ENCODE measurements around the gene URI1.
"Not testable (repeated sequence)": the region's sequence is repeated elsewhere in the genome, so short reads cannot be mapped to it uniquely, and the experiment has no call there.

Gene URI1

DNA sequence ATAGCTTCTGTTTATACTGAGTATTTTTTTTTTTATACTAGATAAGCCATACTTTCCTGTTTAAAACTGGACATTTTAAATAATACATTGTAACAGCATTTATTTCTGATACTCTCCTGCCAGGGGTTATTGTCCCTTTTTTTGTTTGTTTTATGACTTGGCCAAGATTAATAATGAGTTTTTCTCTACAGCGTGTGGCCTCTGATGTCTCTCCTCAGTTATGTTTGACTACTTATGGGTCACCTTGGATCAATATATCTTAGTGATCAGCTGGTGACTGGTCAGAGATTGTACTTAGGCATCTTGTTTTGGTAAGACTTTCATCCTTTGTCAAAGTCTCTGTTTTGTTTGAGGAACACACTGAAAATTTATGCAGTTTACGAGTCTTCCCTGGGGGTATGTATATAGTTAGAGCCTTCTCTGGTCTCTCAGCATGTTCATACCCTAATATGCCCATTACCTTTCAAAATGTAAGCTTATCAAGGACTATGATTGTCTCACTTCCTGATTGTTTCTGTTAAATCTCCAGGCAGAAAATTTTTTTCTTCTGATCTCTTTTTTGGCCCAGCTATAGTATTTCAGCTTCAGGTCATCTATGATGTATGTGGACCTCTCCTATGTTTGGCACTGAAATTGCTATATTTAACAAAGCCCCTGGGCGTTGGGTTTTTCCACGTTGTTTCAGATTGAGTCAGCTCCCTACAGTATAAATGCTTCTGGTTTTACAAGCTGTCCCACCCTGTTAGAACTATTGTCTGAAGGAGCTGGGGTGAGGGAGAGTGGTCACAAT is 87.9 kb downstream of the URI1 start:
- TF ChIP-seq, protein P1, sequence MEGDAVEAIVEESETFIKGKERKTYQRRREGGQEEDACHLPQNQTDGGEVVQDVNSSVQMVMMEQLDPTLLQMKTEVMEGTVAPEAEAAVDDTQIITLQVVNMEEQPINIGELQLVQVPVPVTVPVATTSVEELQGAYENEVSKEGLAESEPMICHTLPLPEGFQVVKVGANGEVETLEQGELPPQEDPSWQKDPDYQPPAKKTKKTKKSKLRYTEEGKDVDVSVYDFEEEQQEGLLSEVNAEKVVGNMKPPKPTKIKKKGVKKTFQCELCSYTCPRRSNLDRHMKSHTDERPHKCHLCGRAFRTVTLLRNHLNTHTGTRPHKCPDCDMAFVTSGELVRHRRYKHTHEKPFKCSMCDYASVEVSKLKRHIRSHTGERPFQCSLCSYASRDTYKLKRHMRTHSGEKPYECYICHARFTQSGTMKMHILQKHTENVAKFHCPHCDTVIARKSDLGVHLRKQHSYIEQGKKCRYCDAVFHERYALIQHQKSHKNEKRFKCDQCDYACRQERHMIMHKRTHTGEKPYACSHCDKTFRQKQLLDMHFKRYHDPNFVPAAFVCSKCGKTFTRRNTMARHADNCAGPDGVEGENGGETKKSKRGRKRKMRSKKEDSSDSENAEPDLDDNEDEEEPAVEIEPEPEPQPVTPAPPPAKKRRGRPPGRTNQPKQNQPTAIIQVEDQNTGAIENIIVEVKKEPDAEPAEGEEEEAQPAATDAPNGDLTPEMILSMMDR (IDR thresholded peaks at IDR 0.05; ENCODE audit: low read depth, low read length, missing control alignments): no peak

DNA sequence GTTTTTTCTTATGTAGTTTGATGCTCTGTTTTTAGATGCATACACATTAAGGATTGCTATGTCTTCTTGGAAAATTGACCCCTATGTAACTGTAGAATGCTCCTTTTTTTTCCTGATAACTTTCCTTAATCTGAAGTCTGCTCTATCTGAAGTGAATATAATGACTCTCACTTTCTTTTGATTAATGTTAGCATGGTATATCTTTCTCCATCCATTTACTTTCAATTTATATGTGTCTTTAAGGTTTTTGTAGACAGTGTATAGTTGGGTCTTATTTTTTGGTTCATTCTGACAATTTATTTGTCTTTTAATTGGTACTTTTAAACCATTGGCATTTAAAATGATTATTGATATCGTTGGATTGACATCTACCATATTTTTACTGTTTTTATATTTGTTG is 92.3 kb downstream of the URI1 start:
- Histone ChIP-seq H3K4me3 (ENCODE audit: low read depth, low read length) (no peak overlapping the region), H3K27me3 (replicated peaks) (no peaks in the 10 kb centered on the region), H3K36me3 (replicated peaks) (no peaks in the 10 kb centered on the region), H3K27ac (no peak overlapping the region)
- in situ Hi-C loops (cut with HindIII; ENCODE audit: low pct_ligation_motif_present, low sequenced_read_pairs): no loop called here
- no peak for DNase-seq
- TF ChIP-seq, protein P1 (IDR thresholded peaks at IDR 0.05; ENCODE audit: low read depth, low read length, missing control alignments): no peak

More for the DNA sequence above, 87.9 kb downstream of the URI1 start:
- no peaks in the 10 kb centered on the region for H3K36me3 ChIP-seq (replicated peaks)
- peak; percentile 73 for DNase-seq
- H3K27ac ChIP-seq: peak overlapping the region; percentile 76
- no peak overlapping the region for H3K4me3 ChIP-seq (ENCODE audit: low read depth, low read length)
- in situ Hi-C loops (cut with HindIII; ENCODE audit: low pct_ligation_motif_present, low sequenced_read_pairs): no loop called here
- no peaks in the 10 kb centered on the region for H3K27me3 ChIP-seq (replicated peaks)

DNA sequence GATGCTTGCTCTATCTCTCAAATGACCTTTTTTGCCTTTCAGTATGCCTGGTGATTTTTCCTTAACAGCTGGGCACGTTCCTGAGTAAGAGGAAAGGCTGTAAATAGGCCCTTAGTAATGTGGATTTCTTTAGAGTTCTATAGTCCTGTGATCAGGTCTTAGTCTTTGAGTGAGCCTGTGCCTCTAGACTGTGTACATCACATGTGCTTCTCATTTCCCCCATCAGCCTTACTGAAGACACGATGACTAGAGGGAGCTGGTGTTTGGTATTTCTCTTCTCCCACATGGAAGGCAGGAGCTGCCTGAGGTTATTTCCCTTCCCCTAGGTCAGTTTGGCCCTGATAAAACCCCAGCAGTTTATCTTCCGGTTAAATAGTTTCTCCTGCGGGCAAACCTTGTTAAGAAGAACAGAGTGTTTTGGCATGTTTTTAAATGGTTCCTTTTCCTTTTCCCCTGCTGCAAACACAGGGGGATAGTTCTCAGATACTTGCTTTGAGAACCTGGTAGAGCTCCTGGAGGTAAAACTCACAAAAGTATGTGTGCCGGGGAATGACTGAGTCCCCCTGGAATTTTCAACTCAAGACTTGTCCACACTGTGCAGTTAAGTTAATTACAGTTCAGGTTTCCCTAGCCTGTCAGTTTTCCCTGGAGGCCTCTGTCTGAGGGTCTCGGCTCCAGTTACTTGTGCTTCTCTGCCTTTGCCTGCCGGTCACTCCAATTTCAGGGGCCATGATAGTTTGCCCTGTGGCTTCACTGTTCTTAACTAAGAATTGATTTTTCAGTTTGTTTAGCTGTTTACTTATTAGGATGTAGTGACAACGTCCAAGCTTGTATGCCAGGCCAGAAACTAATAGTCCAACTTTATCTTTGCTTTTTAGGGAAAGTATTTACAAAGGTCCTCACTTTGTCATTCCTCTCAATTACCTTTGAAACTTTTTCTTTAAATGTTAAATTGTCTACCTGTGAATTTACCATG is 94.4 kb downstream of the URI1 start:
- in situ Hi-C loops (cut with HindIII; ENCODE audit: low pct_ligation_motif_present, low sequenced_read_pairs): no loop called here
- Histone ChIP-seq H3K4me3 (ENCODE audit: low read depth, low read length) (no peak overlapping the region), H3K36me3 (replicated peaks) (no peaks in the 10 kb centered on the region), H3K27ac (peak overlapping the region; percentile 54), H3K27me3 (replicated peaks) (no peaks in the 10 kb centered on the region)
- DNase-seq: peak; percentile 24
- TF ChIP-seq, protein P1 (IDR thresholded peaks at IDR 0.05; ENCODE audit: low read depth, low read length, missing control alignments): no peak

DNA sequence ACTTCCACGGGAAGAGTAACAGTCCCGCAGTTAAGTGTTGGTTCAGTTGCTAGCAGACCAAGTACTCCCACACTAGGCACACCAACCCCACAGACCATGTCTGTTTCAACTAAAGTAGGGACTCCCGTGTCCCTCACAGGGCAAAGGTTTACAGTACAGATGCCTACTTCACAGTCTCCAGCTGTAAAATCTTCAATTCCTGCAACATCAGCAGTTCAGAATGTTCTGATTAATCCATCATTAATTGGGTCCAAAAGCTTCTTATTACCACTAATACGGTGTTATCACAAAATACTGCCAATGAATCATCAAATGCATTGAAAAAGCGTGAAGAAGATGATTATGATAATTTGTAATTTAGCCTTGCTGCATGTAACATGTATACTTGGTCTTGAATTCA is 95.8 kb downstream of the URI1 start:
- in situ Hi-C loops (cut with HindIII; ENCODE audit: low pct_ligation_motif_present, low sequenced_read_pairs): no loop called here
- TF ChIP-seq, protein P1 (IDR thresholded peaks at IDR 0.05; ENCODE audit: low read depth, low read length, missing control alignments): no peak
- H3K27ac ChIP-seq: no peak overlapping the region
- no peaks in the 10 kb centered on the region for H3K36me3 ChIP-seq (replicated peaks)
- no peak overlapping the region for H3K4me3 ChIP-seq (ENCODE audit: low read depth, low read length)
- no peaks in the 10 kb centered on the region for H3K27me3 ChIP-seq (replicated peaks)
- DNase-seq: no peak

DNA sequence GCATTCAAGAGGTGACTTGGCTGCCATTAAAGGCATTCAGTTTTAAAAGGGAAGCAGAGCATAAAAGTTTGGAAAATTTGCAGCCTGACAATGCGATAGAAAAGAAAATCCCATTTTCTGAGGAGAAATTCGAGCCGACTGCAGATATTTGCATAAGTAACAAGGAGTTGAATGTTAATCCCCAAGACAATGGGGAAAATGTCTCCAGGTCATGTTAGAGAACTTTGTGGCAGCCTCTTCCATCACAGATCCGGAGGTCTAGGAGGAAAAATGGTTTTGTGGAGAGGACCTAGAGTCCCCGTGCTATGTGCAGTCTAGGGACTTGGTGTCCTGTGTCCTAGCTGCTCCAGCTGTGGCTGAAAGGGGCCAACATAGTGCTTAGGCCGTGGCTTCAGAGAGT is 99.9 kb downstream of the URI1 start:
- not testable (repeated sequence) for H3K36me3 ChIP-seq (replicated peaks); H3K27me3 ChIP-seq (replicated peaks)

DNA sequence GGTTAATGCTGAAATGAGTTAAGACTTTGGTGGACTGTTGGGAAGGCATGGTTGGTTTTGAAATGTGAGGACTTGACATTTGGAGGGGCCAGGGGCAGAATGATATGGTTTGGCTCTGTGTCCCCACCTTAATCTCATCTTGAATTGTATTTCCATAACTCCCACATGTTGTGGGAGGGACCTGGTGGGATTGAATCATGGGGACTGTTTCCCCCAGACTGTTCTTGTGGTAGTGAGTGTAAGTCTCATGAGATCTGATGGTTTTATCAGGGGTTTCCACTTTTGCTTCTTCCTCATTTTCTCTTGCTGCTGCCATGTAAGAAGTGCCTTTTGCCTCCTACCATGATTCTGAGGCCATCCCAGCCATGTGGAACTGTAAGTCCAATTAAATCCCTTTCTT is 101.0 kb downstream of the URI1 start:
- DNase-seq; H3K36me3 ChIP-seq (replicated peaks); H3K27ac ChIP-seq; in situ Hi-C loops (cut with HindIII; ENCODE audit: low pct_ligation_motif_present, low sequenced_read_pairs); H3K4me3 ChIP-seq (ENCODE audit: low read depth, low read length); H3K27me3 ChIP-seq (replicated peaks): not testable (repeated sequence)

More for the DNA sequence above, 99.9 kb downstream of the URI1 start:
- DNase-seq; H3K27ac ChIP-seq; in situ Hi-C loops (cut with HindIII; ENCODE audit: low pct_ligation_motif_present, low sequenced_read_pairs); H3K4me3 ChIP-seq (ENCODE audit: low read depth, low read length): not testable (repeated sequence)

All from brain microvascular endothelial cell (primary cell).